HL-60 (cell line): ENCODE results near the gene SH3PXD2A.

Source experiments
- CTCF ChIP-seq: IDR thresholded peaks from one replicate; pipeline ENCODE4 v1.5.1; 2011; ENCODE audit warnings: low read length, control low read depth, inconsistent platforms; ENCODE audit not compliant: insufficient read depth
- POLR2AphosphoS5 ChIP-seq: IDR thresholded peaks from 2 replicates; pipeline ENCODE4 v1.6.1; 2012; ENCODE audit warnings: low read depth
- REST ChIP-seq: IDR thresholded peaks from 2 replicates; pipeline ENCODE4 v1.6.1; 2012; ENCODE audit warnings: low read depth; ENCODE audit not compliant: insufficient replicate concordance
- SPI1 ChIP-seq: IDR thresholded peaks from 2 replicates; pipeline ENCODE4 v1.6.1; 2012; ENCODE audit warnings: low read depth, mild to moderate bottlenecking, borderline replicate concordance

GRCh38 chr10:103829278-103829677, 26.1 kb downstream of the SH3PXD2A start:
- TF ChIP-seq CTCF (no peak), POLR2AphosphoS5 (no peak), REST (no peak), SPI1 (no peak)
